ENCODE data around the gene SYNE2. TPM values are rescaled to one million over a fixed set of nuclear protein-coding genes. Genes with fewer than 3 reads are reported as not detected.

Gene SYNE2
- total RNA-seq, 4 donors from 2014 or later = 92.4 to 165 (median 98.3) TPM

DNA sequence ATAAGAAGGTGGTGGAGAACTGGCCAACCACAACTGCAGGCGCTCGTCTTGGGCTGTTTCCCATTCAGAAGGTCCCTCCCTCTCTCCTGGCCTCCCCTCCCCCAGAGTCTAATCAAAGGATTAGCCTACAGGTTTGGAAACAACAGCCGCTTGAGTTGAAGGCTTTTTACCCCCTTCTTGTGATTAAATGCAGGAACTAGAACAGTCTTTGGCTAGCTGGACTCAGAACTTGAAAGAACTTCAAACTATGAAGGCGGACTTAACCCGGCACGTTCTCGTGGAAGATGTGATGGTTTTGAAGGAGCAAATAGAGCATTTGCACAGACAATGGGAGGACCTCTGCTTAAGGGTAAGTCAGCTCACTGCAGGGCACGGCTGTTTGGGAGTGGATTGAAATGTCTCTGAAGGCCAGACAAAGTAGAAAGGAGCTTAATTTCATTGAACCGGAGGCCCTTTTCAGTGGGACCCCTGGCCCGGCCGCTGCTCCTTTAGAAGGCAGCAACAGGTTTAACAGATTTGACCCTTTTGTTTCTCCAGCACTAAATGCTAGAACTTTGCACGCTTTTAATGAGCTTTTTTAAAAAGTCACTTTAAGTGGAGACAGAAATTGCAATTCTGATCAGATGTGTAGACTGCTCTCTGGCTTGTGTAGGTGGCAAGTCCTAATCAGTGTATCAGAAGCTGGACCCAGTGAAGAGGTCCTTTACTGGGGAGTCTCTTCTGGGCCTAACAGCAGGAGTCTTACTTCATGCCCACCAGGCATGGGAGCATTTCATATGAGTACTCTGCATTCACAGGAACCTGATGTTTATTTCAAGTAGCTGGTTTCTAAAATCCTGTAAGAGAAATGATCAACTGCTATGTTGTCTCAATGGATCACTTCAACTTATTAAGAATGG lies 333.7 kb downstream of the SYNE2 start:
- Histone ChIP-seq H3K27ac (replicated peaks in 1 of 4) (no peak overlapping the region), H3K36me3 (peaks cover 8 to 70% (median 43%) of the 10 kb centered on the region in 4 donors), H3K9me3 (no peaks in the 10 kb centered on the region), H3K4me1 (no peaks in the 10 kb centered on the region), H3K27me3 (no peaks in the 10 kb centered on the region), H3K4me3 (no peak overlapping the region)
- intact Hi-C loops (cut with DNase I) = no loop called here
- WGBS = 89% methylated on average over 12 of the region's 12 CpGs
- no peak for DNase-seq (ENCODE audit: extremely low spot score)
- TF ChIP-seq EP300 (IDR thresholded peaks at IDR 0.05) = no peak

DNA sequence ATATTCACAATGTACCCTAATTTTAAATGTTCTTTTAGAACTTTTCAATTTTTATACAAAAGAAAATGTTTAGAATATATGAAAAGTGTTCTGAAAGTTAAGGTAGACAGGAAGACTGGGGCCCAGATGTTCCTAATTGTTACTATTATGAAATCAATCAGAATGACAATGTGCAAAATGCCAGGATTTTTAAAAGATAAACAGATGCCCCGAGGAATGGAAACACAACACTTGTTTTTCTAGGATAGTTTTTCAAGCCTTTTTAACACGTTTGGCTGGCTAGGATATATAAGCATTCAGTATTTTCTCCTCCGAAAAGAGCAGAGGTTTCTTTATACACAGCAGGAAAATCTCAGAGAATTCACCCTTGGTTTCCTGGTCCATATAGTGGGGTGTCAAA lies 334.5 kb downstream of the SYNE2 start:
- intact Hi-C loops (cut with DNase I) = no loop called here
- Histone ChIP-seq H3K4me3 (no peak overlapping the region), H3K9me3 (no peaks in the 10 kb centered on the region), H3K4me1 (no peaks in the 10 kb centered on the region), H3K36me3 (peaks cover 8 to 75% (median 45%) of the 10 kb centered on the region in 4 donors), H3K27ac (replicated peaks in 1 of 4) (no peak overlapping the region), H3K27me3 (no peaks in the 10 kb centered on the region)
- TF ChIP-seq POLR2AphosphoS5 (IDR thresholded peaks at IDR 0.05) (no peak), EP300 (IDR thresholded peaks at IDR 0.05) (no peak), POLR2A (IDR thresholded peaks at IDR 0.05; ENCODE audit: low read depth) (no peak)
- TF ChIP-seq, protein P1, sequence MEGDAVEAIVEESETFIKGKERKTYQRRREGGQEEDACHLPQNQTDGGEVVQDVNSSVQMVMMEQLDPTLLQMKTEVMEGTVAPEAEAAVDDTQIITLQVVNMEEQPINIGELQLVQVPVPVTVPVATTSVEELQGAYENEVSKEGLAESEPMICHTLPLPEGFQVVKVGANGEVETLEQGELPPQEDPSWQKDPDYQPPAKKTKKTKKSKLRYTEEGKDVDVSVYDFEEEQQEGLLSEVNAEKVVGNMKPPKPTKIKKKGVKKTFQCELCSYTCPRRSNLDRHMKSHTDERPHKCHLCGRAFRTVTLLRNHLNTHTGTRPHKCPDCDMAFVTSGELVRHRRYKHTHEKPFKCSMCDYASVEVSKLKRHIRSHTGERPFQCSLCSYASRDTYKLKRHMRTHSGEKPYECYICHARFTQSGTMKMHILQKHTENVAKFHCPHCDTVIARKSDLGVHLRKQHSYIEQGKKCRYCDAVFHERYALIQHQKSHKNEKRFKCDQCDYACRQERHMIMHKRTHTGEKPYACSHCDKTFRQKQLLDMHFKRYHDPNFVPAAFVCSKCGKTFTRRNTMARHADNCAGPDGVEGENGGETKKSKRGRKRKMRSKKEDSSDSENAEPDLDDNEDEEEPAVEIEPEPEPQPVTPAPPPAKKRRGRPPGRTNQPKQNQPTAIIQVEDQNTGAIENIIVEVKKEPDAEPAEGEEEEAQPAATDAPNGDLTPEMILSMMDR (IDR thresholded peaks at IDR 0.05) = no peak
- DNase-seq (ENCODE audit: extremely low spot score) = no peak
- WGBS = 67% methylated on average over 3 of the region's 3 CpGs

DNA sequence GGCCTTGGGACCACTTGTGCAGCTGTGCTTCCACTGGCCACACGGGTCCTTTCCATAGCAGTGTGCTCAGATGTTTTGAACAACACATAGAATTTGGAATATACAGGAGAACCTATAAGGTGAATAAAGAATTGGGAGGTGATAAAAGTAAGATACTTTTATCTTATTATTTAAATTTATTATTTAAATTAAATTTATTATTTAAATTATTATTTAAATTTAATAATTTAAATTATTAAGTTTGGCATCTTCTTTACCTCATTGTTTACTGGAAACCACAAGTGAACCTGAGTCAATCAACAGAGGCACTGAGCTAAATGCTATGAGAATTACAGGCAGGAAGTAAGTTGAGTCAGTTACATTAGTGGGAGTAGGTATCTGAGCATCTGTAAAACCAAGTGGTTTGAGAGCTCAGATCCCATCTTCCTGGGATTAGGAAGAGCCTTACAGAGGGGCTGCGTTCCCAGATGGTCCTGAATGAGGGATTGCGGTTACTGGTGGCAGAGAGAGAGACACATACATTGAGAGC lies 338.2 kb downstream of the SYNE2 start:
- no peak for TF ChIP-seq EP300 (IDR thresholded peaks at IDR 0.05)
- TF ChIP-seq POLR2A (IDR thresholded peaks at IDR 0.05; ENCODE audit: low read depth) = no peak
- TF ChIP-seq POLR2AphosphoS5 (IDR thresholded peaks at IDR 0.05) = no peak
- TF ChIP-seq, protein P1 (IDR thresholded peaks at IDR 0.05) = no peak
- H3K27me3 ChIP-seq = no peaks in the 10 kb centered on the region
- H3K36me3 ChIP-seq = peaks cover 8 to 63% (median 38%) of the 10 kb centered on the region in 4 donors
- H3K4me1 ChIP-seq = peaks cover 0 to 8% (median 3%) of the 10 kb centered on the region in 4 donors
- intact Hi-C loops (cut with DNase I) = no loop called here
- DNase-seq (ENCODE audit: extremely low spot score) = no peak
- WGBS = 97% methylated on average over 3 of the region's 3 CpGs
- no peak overlapping the region for H3K4me3 ChIP-seq
- H3K27ac ChIP-seq (replicated peaks in 1 of 4) = no peak overlapping the region
- H3K9me3 ChIP-seq = no peaks in the 10 kb centered on the region

DNA sequence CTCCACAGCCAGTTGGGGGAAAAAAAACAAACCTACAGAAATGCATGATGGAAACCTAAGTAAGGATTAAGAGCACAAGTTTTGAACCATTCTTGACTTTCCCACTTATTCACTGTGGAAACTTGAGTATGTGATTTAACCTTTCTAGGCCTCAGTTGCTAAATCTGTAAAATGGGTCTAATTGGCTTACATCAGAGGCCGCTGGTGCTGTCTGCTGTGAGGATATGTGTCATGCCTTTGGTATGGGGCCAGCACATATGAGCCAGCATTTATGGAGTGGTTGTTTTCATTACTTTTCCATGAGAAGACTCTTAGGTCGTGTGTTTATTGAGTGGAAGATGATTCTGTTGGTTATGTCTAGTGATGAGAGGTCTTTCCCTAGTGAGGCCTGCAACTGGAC lies 339.0 kb downstream of the SYNE2 start:
- TF ChIP-seq POLR2A (IDR thresholded peaks at IDR 0.05; ENCODE audit: low read depth) (no peak), POLR2AphosphoS5 (IDR thresholded peaks at IDR 0.05) (no peak), EP300 (IDR thresholded peaks at IDR 0.05) (no peak)
- TF ChIP-seq, protein P1 (IDR thresholded peaks at IDR 0.05) = no peak

DNA sequence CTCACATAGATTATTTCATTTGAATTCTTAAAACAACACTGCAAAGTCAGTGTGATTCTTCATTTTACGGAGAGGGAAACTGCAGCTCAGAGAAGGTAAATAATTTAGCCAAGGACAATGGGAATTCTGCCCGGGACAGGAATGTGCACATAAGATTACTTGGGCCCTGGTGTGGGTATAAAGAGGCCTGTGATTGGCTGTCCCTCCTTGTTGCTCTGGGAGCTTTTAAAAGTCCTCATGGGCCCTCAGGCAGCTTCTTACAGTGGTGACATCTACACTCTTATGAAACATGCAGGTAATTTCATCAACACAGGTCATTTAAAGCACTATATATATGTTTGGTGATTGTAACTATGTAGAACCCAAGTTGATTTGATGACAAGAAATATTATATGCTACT lies 341.0 kb downstream of the SYNE2 start:
- WGBS = 65% methylated on average over 2 of the region's 2 CpGs
- TF ChIP-seq POLR2A (IDR thresholded peaks at IDR 0.05; ENCODE audit: low read depth) (no peak), EP300 (IDR thresholded peaks at IDR 0.05) (no peak), POLR2AphosphoS5 (IDR thresholded peaks at IDR 0.05) (no peak)
- TF ChIP-seq, protein P1 (IDR thresholded peaks at IDR 0.05) = no peak
- no peak for DNase-seq (ENCODE audit: extremely low spot score)
- no peaks in the 10 kb centered on the region for H3K9me3 ChIP-seq
- H3K36me3 ChIP-seq = peaks cover 3 to 39% (median 22%) of the 10 kb centered on the region in 4 donors
- no peaks in the 10 kb centered on the region for H3K27me3 ChIP-seq
- H3K4me3 ChIP-seq = no peak overlapping the region
- intact Hi-C loops (cut with DNase I) = no loop called here
- peaks cover 12 to 20% (median 14%) of the 10 kb centered on the region in 4 donors for H3K4me1 ChIP-seq
- H3K27ac ChIP-seq (replicated peaks in 1 of 4) = no peak overlapping the region

More for the DNA sequence above, 339.0 kb downstream of the SYNE2 start:
- Histone ChIP-seq H3K9me3 (no peaks in the 10 kb centered on the region), H3K4me3 (no peak overlapping the region), H3K27me3 (no peaks in the 10 kb centered on the region), H3K36me3 (peaks cover 8 to 56% (median 32%) of the 10 kb centered on the region in 4 donors), H3K4me1 (peaks cover 7 to 11% (median 9%) of the 10 kb centered on the region in 4 donors), H3K27ac (replicated peaks in 1 of 4) (no peak overlapping the region)
- DNase-seq (ENCODE audit: extremely low spot score) = no peak
- 57% methylated on average over 2 of the region's 2 CpGs for WGBS
- intact Hi-C loops (cut with DNase I) = no loop called here

Measured in esophagus muscularis mucosa (tissue), 4 donors.